Upper lobe of right lung (tissue), 1 donor: ENCODE data around the gene ABCC4. TPM values are rescaled to one million over a fixed set of nuclear protein-coding genes. Genes with fewer than 3 reads are reported as not detected.
"Not testable (repeated sequence)": the region's sequence is repeated elsewhere in the genome, so short reads cannot be mapped to it uniquely, and the experiment has no call there.

Experiments
- ATAC-seq: fragments of 200-7000 bp; cut with Tn5 transposase; one replicate; pipeline ENCODE4 v1.9.1; 2020; ENCODE audit warnings: mild to moderate bottlenecking, moderate library complexity
- DNase-seq: peaks from one replicate; pipeline ENCODE4 v3.0.0-alpha.2; 2020
- H3K27ac ChIP-seq: fragments of 200-600 bp; one replicate; pipeline ENCODE4 v1.8.0; 2022
- H3K27me3 ChIP-seq: fragments of 200-600 bp; one replicate; pipeline ENCODE4 v1.8.0; 2022; ENCODE audit warnings: mild to moderate bottlenecking
- H3K36me3 ChIP-seq: fragments of 200-600 bp; one replicate; pipeline ENCODE4 v1.8.0; 2022
- H3K4me1 ChIP-seq: fragments of 200-600 bp; one replicate; pipeline ENCODE4 v1.8.0; 2022
- H3K4me3 ChIP-seq: fragments of 200-600 bp; one replicate; pipeline ENCODE4 v1.8.0; 2022; ENCODE audit warnings: mild to moderate bottlenecking
- H3K9me3 ChIP-seq: fragments of 200-600 bp; one replicate; pipeline ENCODE4 v1.8.0; 2022
- CTCF ChIP-seq: fragments of 200-600 bp; IDR thresholded peaks from one replicate; pipeline ENCODE4 v1.8.0; 2022; ENCODE audit warnings: antibody characterized with exemption
- intact Hi-C: fragments of 100-400 bp; cut with DNase I; formaldehyde crosslinking; loops from one replicate; pipeline ENCODE4 v1.11.0; 2022
- total RNA-seq: library from RNA; stranded (reverse); fragmentation: NEBNext Ultra II Directional; extraction: Animal tissue kit (Norgen Biotek cat#: 25700); gene quantifications from one replicate; pipeline ENCODE4 v1.2.1, GENCODE V29; 2021
- donor health status: DM: no; HTN: yes; CAD: no; lungs with severe emphysema.

The ABCC4 gene
- total RNA-seq, 1 donor from 2014 or later, result 28.1 TPM

- intact Hi-C loops, result no loop called here
- H3K36me3 ChIP-seq, result peaks cover 20% of the 10 kb centered on the region
- no peak overlapping the region for H3K27ac ChIP-seq
Observed at GRCh38 chr13:95209109-95209508, 92.1 kb downstream of the ABCC4 start.

GRCh38 chr13:95207769-95208366 is 93.4 kb downstream of the ABCC4 start:
- DNase-seq (no peak), ATAC-seq (no peak)
- Histone ChIP-seq H3K36me3 (peaks cover 20% of the 10 kb centered on the region), H3K27ac (no peak overlapping the region), H3K9me3 (no peaks in the 10 kb centered on the region), H3K27me3 (no peaks in the 10 kb centered on the region), H3K4me1 (no peaks in the 10 kb centered on the region), H3K4me3 (no peak overlapping the region)
- TF ChIP-seq CTCF, result no peak
- intact Hi-C loops, result no loop called here

More at GRCh38 chr13:95209109-95209508, 92.1 kb downstream of the ABCC4 start:
- H3K27me3 ChIP-seq, result no peaks in the 10 kb centered on the region
- no peaks in the 10 kb centered on the region for H3K9me3 ChIP-seq
- TF ChIP-seq CTCF, result no peak
- H3K4me3 ChIP-seq, result no peak overlapping the region
- no peaks in the 10 kb centered on the region for H3K4me1 ChIP-seq
- DNase-seq, result no peak
- no peak for ATAC-seq

DNA sequence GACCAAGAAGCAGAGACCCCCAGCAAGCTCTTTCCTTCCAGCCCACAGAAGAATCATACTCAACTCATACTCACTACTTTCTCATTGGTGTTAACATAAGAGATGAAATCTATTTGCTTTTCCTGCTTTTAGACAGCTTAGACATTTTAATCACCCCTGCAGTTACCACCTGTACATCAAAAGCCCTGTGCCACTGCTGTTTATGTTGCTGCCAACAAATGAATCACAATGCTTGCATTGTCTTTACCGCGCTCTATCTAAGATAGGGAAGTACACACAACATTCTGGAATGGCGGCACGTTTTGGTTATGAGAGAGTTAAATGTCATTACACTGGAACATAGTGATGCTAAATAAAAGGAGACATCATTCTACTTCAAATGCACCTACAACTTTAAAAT is 95.1 kb downstream of the ABCC4 start:
- no peak for ATAC-seq

GRCh38 chr13:95204231-95204765 is 97.0 kb downstream of the ABCC4 start:
- no peaks in the 10 kb centered on the region for H3K9me3 ChIP-seq
- H3K36me3 ChIP-seq, result peaks cover 10% of the 10 kb centered on the region
- no peak overlapping the region for H3K4me3 ChIP-seq
- ATAC-seq, result no peak
- no peak for DNase-seq
- H3K4me1 ChIP-seq, result no peaks in the 10 kb centered on the region
- no peaks in the 10 kb centered on the region for H3K27me3 ChIP-seq
- TF ChIP-seq CTCF, result no peak
- no peak overlapping the region for H3K27ac ChIP-seq
- intact Hi-C loops, result no loop called here

More for the DNA sequence above, 95.1 kb downstream of the ABCC4 start:
- no peak overlapping the region for H3K27ac ChIP-seq
- TF ChIP-seq CTCF, result no peak
- intact Hi-C loops, result no loop called here
- no peaks in the 10 kb centered on the region for H3K9me3 ChIP-seq
- H3K36me3 ChIP-seq, result peaks cover 20% of the 10 kb centered on the region
- no peaks in the 10 kb centered on the region for H3K4me1 ChIP-seq
- DNase-seq, result no peak
- H3K4me3 ChIP-seq, result no peak overlapping the region
- no peaks in the 10 kb centered on the region for H3K27me3 ChIP-seq

DNA sequence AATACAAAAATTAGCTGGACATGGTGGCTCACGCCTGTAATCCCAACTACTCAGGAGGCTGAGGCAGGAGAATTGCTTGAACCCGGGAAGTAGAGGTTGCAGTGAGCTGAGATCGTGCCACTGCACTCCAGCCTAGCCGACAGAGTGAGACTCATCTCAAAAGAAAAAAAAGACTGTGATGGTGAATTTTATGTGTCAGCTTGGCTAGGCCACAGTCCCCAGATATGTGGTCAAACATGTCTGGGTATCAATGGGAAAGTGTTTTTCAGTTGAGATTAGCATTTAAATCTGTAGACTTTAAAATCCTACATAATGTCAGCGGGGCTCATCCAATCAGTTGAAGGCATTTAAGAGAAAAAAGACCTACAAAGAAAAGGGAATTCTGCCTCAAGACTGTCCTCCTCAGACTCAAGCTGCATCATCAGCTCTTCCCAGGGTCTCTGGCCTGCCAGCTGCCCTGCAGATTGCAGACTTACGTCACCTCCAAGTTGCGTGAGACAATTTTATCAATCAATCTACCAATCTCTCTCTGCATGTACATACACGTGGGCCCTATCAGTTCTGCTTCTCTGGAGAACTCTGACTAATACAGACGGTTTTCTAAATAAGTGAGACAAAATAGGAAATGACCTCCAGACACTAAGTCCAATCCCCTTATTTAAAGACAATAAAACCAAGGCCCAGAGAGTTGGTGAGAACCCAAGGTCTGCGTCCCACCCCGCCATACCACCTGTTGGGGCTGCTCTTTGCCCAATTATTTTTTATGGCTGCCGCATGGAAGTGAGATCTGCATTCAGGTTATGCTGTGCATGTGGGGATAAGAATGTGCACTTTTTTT is 99.2 kb downstream of the ABCC4 start:
- DNase-seq, result no peak
- intact Hi-C loops, result no loop called here
- no peak for ATAC-seq
- no peak overlapping the region for H3K27ac ChIP-seq
- no peak overlapping the region for H3K4me3 ChIP-seq
- no peaks in the 10 kb centered on the region for H3K9me3 ChIP-seq
- H3K4me1 ChIP-seq, result no peaks in the 10 kb centered on the region
- no peak for TF ChIP-seq CTCF
- H3K27me3 ChIP-seq, result no peaks in the 10 kb centered on the region
- peaks cover 10% of the 10 kb centered on the region for H3K36me3 ChIP-seq

DNA sequence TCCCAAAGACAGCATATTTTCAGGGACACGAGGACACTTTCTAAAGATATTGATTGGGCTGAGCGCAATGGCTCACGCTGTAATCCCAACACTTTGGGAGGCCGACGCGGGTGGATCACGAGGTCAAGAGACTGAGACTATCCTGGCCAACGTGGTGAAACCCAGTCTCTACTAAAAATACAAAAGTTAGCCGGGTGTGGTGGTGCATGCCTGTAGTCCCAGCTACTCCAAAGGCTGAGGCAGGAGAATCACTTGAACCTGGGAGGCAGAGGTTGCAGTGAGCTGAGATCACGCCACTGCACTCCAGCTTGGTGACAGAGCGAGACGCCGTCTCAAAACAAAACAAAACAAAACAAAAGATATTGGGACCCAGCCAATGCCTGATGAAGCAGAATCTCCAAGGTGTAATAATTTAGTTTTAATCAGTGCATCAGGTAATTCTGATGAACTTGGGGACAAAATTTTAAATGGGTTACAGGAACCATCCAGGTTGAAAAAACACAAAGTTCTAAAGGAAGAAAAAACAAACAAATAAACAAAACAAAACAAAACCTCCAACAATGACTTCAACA is 100.8 kb downstream of the ABCC4 start:
- H3K9me3 ChIP-seq, H3K27me3 ChIP-seq, H3K4me3 ChIP-seq, DNase-seq, H3K4me1 ChIP-seq, H3K27ac ChIP-seq, intact Hi-C loops, H3K36me3 ChIP-seq, ATAC-seq: not testable (repeated sequence)
